ENCODE data around the gene FOXO3. TPM values are rescaled to one million over a fixed set of nuclear protein-coding genes. Genes with fewer than 3 reads are reported as not detected.

FOXO3 gene
- total and polyA plus RNA-seq, 2 of the 13 experiments (the other 11 are each of a cell fraction or from before 2014, with no cell fraction given): 16.0 to 22.5 TPM

DNA sequence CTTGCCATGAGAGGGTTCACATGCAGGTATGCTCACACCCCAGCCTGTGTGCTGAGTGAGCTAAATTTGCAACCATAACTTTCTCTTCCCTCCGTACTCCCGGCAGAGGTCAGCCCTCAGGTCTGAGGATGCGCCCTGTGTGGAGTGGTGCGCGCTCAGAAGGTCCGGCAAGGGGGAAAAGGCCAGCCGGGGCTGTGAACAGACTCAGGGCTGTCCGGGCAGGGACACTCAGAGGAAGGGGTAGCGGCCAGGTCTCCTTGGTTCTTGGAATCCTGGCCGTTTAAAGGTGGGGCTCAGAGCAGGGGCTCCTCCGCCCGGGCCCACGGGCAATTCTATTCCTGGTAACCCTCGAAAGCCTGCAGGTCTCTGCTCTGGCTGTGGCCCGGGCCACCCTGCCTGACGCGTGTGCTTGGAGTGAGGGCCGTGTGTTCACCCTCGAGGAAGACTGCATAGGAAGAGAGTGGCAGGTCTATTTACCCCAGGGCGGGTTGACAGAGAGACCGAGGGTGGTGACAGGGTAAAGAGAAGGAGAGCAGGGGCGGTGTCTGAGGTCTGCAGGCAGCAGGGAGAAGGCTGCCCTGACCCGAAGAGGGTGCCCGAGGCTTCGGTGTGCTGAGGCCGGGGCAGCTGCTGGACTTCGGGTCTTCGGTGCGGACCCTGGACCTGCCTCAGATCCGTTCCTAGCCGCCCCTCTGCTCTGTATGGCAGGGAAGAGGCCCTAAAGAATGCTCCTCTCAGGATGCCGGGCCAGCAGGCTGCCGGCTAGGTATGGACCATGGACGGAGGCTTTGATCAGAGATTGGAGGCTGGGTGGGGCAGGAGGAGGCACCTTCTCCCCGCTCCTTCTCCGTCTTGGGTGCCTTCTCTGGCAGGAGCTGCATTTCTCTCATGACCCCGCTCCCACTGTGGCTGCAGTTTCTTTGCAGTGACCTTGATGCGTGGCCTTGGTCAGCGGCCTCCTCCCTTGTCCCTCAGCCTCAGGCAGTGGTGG, 156.4 kb downstream of the FOXO3 start (continued):
- TF ChIP-seq JUN (CRISPR knock-in tag; IDR thresholded peaks at IDR 0.05): 0 out of 2 replicates have a peak, but pooled peaks have one; percentile 35
- TF ChIP-seq, protein P1, sequence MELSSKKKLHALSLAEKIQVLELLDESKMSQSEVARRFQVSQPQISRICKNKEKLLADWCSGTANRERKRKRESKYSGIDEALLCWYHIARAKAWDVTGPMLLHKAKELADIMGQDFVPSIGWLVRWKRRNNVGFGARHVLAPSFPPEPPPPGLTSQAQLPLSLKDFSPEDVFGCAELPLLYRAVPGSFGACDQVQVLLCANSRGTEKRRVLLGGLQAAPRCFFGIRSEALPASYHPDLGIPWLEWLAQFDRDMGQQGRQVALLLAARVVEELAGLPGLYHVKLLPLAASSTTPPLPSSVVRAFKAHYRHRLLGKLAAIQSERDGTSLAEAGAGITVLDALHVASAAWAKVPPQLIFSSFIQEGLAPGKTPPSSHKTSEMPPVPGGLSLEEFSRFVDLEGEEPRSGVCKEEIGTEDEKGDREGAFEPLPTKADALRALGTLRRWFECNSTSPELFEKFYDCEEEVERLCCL (CRISPR knock-in tag; IDR thresholded peaks at IDR 0.05; ENCODE audit: borderline replicate concordance): no peak
- TF ChIP-seq SP4 (CRISPR knock-in tag; IDR thresholded peaks at IDR 0.05): peak; percentile 51; the same call in 1 of the 2 replicates
- peak; percentile 38; the same call in 1 of the 2 replicates for TF ChIP-seq HNF4G (IDR thresholded peaks at IDR 0.05; ENCODE audit: borderline replicate concordance, low read depth, low read length)
- no peak for TF ChIP-seq HNF4G (CRISPR knock-in tag; IDR thresholded peaks at IDR 0.05; ENCODE audit: borderline replicate concordance, low read depth)
- TF ChIP-seq, protein P2, sequence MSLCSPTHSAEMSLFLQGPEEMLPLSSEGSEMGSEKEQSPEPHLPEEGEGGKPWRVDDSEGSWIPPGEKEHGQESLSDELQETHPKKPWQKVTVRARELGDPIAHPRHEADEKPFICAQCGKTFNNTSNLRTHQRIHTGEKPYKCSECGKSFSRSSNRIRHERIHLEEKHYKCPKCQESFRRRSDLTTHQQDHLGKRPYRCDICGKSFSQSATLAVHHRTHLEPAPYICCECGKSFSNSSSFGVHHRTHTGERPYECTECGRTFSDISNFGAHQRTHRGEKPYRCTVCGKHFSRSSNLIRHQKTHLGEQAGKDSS (CRISPR knock-in tag; IDR thresholded peaks at IDR 0.05; ENCODE audit: borderline replicate concordance, low read depth): 0 out of 2 replicates have a peak, but pooled peaks have one; percentile 34
- TF ChIP-seq HNRNPK (IDR thresholded peaks at IDR 0.05; ENCODE audit: low read depth, low read length, poor library complexity, severe bottlenecking): no peak
- 0 out of 2 replicates have a peak, but pooled peaks have one; percentile 28 for TF ChIP-seq RAD21 (CRISPR knock-in tag; IDR thresholded peaks at IDR 0.05)
- no peak for TF ChIP-seq NONO (IDR thresholded peaks at IDR 0.05)
- peak; percentile 53; the same call in 1 of the 2 replicates for TF ChIP-seq NONO (CRISPR knock-in tag; conservative IDR thresholded peaks at IDR 0.05)
- peak; percentile 41; the same call in 1 of the 2 replicates for TF ChIP-seq TCF7 (IDR thresholded peaks at IDR 0.05; ENCODE audit: low read depth)
- TF ChIP-seq, protein P3, sequence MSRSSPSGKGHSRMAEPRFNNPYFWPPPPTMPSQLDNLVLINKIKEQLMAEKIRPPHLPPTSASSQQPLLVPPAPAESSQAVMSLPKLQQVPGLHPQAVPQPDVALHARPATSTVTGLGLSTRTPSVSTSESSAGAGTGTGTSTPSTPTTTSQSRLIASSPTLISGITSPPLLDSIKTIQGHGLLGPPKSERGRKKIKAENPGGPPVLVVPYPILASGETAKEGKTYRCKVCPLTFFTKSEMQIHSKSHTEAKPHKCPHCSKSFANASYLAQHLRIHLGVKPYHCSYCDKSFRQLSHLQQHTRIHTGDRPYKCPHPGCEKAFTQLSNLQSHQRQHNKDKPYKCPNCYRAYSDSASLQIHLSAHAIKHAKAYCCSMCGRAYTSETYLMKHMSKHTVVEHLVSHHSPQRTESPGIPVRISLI (CRISPR knock-in tag; IDR thresholded peaks at IDR 0.05; ENCODE audit: borderline replicate concordance): peak; percentile 32; the same call in 1 of the 2 replicates
- TF ChIP-seq FOSL2 (CRISPR knock-in tag; IDR thresholded peaks at IDR 0.05): no peak
- no peak for TF ChIP-seq LCORL (IDR thresholded peaks at IDR 0.05)
- peak; percentile 51; the same call in 1 of the 2 replicates for TF ChIP-seq LCORL (CRISPR knock-in tag; IDR thresholded peaks at IDR 0.05)
- TF ChIP-seq, protein P4, sequence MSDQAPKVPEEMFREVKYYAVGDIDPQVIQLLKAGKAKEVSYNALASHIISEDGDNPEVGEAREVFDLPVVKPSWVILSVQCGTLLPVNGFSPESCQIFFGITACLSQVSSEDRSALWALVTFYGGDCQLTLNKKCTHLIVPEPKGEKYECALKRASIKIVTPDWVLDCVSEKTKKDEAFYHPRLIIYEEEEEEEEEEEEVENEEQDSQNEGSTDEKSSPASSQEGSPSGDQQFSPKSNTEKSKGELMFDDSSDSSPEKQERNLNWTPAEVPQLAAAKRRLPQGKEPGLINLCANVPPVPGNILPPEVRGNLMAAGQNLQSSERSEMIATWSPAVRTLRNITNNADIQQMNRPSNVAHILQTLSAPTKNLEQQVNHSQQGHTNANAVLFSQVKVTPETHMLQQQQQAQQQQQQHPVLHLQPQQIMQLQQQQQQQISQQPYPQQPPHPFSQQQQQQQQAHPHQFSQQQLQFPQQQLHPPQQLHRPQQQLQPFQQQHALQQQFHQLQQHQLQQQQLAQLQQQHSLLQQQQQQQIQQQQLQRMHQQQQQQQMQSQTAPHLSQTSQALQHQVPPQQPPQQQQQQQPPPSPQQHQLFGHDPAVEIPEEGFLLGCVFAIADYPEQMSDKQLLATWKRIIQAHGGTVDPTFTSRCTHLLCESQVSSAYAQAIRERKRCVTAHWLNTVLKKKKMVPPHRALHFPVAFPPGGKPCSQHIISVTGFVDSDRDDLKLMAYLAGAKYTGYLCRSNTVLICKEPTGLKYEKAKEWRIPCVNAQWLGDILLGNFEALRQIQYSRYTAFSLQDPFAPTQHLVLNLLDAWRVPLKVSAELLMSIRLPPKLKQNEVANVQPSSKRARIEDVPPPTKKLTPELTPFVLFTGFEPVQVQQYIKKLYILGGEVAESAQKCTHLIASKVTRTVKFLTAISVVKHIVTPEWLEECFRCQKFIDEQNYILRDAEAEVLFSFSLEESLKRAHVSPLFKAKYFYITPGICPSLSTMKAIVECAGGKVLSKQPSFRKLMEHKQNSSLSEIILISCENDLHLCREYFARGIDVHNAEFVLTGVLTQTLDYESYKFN (CRISPR knock-in tag; conservative IDR thresholded peaks at IDR 0.05): peak; percentile 71
- no peak for TF ChIP-seq ZNF660 (CRISPR knock-in tag; IDR thresholded peaks at IDR 0.05; ENCODE audit: borderline replicate concordance, low read depth)
- TF ChIP-seq ZFX (CRISPR knock-in tag; IDR thresholded peaks at IDR 0.05; ENCODE audit: low read depth): peak; percentile 68
- no peak for TF ChIP-seq ZNF792 (CRISPR knock-in tag; IDR thresholded peaks at IDR 0.05)
- 0 out of 2 replicates have a peak, but pooled peaks have one; percentile 40 for TF ChIP-seq TOPORS (CRISPR knock-in tag; IDR thresholded peaks at IDR 0.05)
- TF ChIP-seq ZNF230 (CRISPR knock-in tag; IDR thresholded peaks at IDR 0.05): peak; percentile 67; the same call in 1 of the 2 replicates
- peak; percentile 48; the same call in 1 of the 2 replicates for TF ChIP-seq TBX2 (CRISPR knock-in tag; IDR thresholded peaks at IDR 0.05; ENCODE audit: borderline replicate concordance)
